Calu3 (cell line): Measurements from ENCODE around the gene WDR7. TPM values are rescaled to one million over a fixed set of nuclear protein-coding genes. Genes with fewer than 3 reads are reported as not detected.

Experiments used
- BruUV-seq: library from RNA; stranded (reverse); fragments of 400-500 nt; replicated peaks from 2 replicates; lab custom pipeline; 2021; lab: Mats Ljungman, UMichigan
- CTCF ChIA-PET: fragments of 300-600 bp; sonication (Branson Sonifier 250); formaldehyde crosslinking; loops from one replicate; lab custom pipeline; 2022; ENCODE audit warnings: antibody characterized with exemption; lab: Charles Lee
- DNase-seq: peaks from one replicate; pipeline ENCODE4 v3.0.0; 2022
- H3K27ac Mint-ChIP-seq: one replicate; pipeline ENCODE4 v1.8.0; 2022; ENCODE audit warnings: mixed read lengths; ENCODE audit not compliant: unreplicated experiment
- H3K27me3 Mint-ChIP-seq: one replicate; pipeline ENCODE4 v1.8.0; 2022; ENCODE audit warnings: mixed read lengths; ENCODE audit not compliant: unreplicated experiment
- H3K36me3 Mint-ChIP-seq: one replicate; pipeline ENCODE4 v1.8.0; 2022; ENCODE audit warnings: mild to moderate bottlenecking, moderate library complexity, mixed read lengths; ENCODE audit not compliant: insufficient read depth, unreplicated experiment
- H3K4me1 Mint-ChIP-seq: one replicate; pipeline ENCODE4 v1.8.0; 2022; ENCODE audit warnings: mild to moderate bottlenecking, low read depth, mixed read lengths; ENCODE audit not compliant: unreplicated experiment
- H3K4me3 Mint-ChIP-seq: one replicate; pipeline ENCODE4 v1.8.0; 2022; ENCODE audit warnings: mild to moderate bottlenecking, low read depth, moderate library complexity, mixed read lengths; ENCODE audit not compliant: unreplicated experiment
- H3K9me3 Mint-ChIP-seq: one replicate; pipeline ENCODE4 v1.8.0; 2022; ENCODE audit warnings: low read depth, mixed read lengths; ENCODE audit not compliant: unreplicated experiment
- CTCF ChIP-seq: fragments of 200-600 bp; IDR thresholded peaks from one replicate; pipeline ENCODE4 v1.8.0; 2022; ENCODE audit warnings: antibody characterized with exemption; ENCODE audit not compliant: unreplicated experiment
- intact Hi-C: fragments of 100-400 bp; cut with micrococcal nuclease; formaldehyde crosslinking; loops from one replicate; pipeline ENCODE4 v1.10.0; 2022; ENCODE audit not compliant: unreplicated experiment
- total RNA-seq: library from RNA; stranded (reverse); gene quantifications from 2 replicates; pipeline ENCODE4 v1.2.3, GENCODE V29; 2022

WDR7 gene
- total RNA-seq, 1 experiment from 2014 or later: 16.2 TPM

DNA sequence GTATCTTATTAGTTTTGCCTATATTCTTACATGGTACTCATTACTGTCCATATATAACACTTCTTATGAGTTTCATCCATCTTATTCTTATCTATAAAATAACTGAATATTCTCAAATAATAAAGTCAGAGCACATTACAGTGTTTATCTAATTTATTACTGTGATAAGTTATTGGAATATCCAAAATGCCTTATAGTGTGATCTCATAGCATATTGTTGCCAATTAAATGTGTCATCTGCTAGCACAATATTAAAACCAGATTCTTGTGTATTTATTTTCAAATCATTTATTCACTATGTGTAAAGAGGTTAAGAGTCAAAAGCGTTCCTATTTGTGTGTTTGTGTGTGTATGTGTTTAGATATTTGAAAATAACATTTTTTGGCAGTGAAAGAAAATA lies 151.9 kb downstream of the WDR7 start:
- Mint-ChIP-seq H3K27me3 (no peaks in the 10 kb centered on the region), H3K4me1 (peaks cover 23% of the 10 kb centered on the region), H3K27ac (no peak overlapping the region), H3K9me3 (peaks cover 3% of the 10 kb centered on the region), H3K4me3 (no peak overlapping the region), H3K36me3 (no peaks in the 10 kb centered on the region)
- CTCF ChIA-PET: no interaction called here
- DNase-seq: no peak
- intact Hi-C loops: no loop called here
- no TSS peak for BruUV-seq
- no peak for TF ChIP-seq CTCF

DNA sequence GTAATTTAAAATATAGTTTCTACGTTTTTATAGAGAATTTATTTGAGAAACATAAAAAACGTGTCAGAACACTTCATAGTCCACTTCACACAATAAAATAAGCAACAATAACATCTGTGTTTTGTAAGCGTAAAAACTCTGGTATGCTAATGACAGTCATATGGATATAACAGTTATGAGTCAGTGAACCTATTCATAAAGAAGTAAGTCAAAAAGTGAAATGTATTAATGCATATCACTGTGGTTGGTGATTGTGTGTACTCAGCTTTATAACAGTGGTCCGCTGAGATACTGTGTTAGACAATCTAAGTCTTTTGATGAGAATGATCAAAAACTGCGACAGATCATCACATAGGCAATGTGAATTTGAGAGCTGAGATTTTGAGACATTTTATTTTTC lies 153.2 kb downstream of the WDR7 start:
- no peak for DNase-seq
- Mint-ChIP-seq H3K27me3 (no peaks in the 10 kb centered on the region), H3K9me3 (peaks cover 3% of the 10 kb centered on the region), H3K27ac (no peak overlapping the region), H3K36me3 (no peaks in the 10 kb centered on the region), H3K4me3 (no peak overlapping the region), H3K4me1 (peaks cover 19% of the 10 kb centered on the region)
- CTCF ChIA-PET: no interaction called here
- TF ChIP-seq CTCF: no peak
- intact Hi-C loops: no loop called here
- BruUV-seq: no TSS peak

DNA sequence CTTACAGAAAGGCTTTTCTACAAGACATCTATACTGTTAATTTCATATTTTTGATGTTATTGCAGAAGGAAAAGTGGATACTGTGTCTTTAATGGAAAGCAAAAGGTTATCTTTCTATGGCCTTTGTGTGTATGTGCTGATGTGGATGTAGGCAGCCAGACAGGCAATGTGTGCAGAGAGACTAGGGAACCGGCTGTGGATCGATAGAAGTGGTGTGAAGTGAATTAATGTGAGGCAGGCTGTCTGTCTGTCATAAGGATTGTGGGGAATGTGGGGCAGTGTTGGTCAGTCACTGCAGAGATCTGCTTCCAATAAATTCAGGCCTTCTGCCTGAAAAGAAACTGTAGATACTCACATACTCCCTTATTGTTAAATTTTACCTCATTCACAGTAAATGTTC lies 156.7 kb downstream of the WDR7 start:
- CTCF ChIA-PET: interaction anchor here (0.6 kb wide), 1 partner anchor 23 kb away, joined by 3 read pairs; no protein-coding TSS in a partner anchor
- DNase-seq: no peak
- no TSS peak for BruUV-seq

DNA sequence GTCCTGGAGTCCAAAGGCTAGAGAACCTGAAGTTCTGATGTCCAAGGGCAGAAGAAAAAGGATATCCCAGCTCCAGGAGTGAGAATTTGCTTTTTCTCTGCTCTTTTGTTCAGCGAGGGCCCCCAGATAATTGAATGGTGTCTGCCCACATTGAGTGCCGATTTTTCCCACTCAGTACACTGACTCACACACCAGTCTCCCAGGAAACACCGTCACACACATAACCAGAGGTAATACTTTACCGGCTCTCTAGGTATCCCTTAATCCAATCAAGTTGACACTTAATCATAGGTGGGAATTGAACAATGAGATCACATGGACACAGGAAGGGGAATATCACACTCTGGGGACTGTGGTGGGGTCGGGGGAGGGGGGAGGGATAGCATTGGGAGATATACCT lies 161.5 kb downstream of the WDR7 start:
- H3K4me1 Mint-ChIP-seq: peaks cover 6% of the 10 kb centered on the region
- H3K9me3 Mint-ChIP-seq: no peaks in the 10 kb centered on the region
- no peaks in the 10 kb centered on the region for H3K27me3 Mint-ChIP-seq
- no peak for TF ChIP-seq CTCF
- intact Hi-C loops: no loop called here
- BruUV-seq: no TSS peak
- H3K36me3 Mint-ChIP-seq: no peaks in the 10 kb centered on the region
- H3K27ac Mint-ChIP-seq: no peak overlapping the region
- H3K4me3 Mint-ChIP-seq: no peak overlapping the region
- CTCF ChIA-PET: no interaction called here
- DNase-seq: no peak

More for the DNA sequence above, 156.7 kb downstream of the WDR7 start:
- Mint-ChIP-seq H3K36me3 (no peaks in the 10 kb centered on the region), H3K4me1 (peaks cover 9% of the 10 kb centered on the region), H3K27ac (no peak overlapping the region), H3K4me3 (no peak overlapping the region), H3K9me3 (no peaks in the 10 kb centered on the region), H3K27me3 (no peaks in the 10 kb centered on the region)
- intact Hi-C loops: no loop called here
- no peak for TF ChIP-seq CTCF
